ENCODE measurements around the gene SEPTIN11. TPM values are rescaled to one million over a fixed set of nuclear protein-coding genes. Genes with fewer than 3 reads are reported as not detected.

SEPTIN11 gene
- total and polyA plus RNA-seq, 2 of the 8 experiments (the other 6 are each of a cell fraction or from before 2014, with no cell fraction given): 32.2 to 110 TPM

DNA sequence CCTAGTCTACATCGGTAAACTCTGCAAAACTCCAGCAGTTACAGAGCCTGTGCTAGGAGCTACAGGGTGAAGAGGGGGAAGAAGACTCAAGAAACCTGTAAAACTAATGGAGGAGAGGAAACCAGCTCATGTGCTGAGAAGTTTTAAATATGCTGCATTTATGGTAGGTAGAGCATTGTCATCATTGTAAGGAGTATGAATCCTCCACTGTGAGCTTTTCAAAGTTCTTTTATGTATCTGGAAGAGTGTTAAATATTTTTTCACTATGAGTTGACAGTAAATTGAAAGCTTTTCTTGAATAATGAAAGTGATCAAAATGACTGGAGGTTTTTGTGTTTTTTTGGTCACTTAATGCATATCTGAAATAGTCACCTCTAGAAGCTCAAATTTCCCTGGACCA, 46.2 kb downstream of the SEPTIN11 start (continued):
- TF ChIP-seq, protein P1, sequence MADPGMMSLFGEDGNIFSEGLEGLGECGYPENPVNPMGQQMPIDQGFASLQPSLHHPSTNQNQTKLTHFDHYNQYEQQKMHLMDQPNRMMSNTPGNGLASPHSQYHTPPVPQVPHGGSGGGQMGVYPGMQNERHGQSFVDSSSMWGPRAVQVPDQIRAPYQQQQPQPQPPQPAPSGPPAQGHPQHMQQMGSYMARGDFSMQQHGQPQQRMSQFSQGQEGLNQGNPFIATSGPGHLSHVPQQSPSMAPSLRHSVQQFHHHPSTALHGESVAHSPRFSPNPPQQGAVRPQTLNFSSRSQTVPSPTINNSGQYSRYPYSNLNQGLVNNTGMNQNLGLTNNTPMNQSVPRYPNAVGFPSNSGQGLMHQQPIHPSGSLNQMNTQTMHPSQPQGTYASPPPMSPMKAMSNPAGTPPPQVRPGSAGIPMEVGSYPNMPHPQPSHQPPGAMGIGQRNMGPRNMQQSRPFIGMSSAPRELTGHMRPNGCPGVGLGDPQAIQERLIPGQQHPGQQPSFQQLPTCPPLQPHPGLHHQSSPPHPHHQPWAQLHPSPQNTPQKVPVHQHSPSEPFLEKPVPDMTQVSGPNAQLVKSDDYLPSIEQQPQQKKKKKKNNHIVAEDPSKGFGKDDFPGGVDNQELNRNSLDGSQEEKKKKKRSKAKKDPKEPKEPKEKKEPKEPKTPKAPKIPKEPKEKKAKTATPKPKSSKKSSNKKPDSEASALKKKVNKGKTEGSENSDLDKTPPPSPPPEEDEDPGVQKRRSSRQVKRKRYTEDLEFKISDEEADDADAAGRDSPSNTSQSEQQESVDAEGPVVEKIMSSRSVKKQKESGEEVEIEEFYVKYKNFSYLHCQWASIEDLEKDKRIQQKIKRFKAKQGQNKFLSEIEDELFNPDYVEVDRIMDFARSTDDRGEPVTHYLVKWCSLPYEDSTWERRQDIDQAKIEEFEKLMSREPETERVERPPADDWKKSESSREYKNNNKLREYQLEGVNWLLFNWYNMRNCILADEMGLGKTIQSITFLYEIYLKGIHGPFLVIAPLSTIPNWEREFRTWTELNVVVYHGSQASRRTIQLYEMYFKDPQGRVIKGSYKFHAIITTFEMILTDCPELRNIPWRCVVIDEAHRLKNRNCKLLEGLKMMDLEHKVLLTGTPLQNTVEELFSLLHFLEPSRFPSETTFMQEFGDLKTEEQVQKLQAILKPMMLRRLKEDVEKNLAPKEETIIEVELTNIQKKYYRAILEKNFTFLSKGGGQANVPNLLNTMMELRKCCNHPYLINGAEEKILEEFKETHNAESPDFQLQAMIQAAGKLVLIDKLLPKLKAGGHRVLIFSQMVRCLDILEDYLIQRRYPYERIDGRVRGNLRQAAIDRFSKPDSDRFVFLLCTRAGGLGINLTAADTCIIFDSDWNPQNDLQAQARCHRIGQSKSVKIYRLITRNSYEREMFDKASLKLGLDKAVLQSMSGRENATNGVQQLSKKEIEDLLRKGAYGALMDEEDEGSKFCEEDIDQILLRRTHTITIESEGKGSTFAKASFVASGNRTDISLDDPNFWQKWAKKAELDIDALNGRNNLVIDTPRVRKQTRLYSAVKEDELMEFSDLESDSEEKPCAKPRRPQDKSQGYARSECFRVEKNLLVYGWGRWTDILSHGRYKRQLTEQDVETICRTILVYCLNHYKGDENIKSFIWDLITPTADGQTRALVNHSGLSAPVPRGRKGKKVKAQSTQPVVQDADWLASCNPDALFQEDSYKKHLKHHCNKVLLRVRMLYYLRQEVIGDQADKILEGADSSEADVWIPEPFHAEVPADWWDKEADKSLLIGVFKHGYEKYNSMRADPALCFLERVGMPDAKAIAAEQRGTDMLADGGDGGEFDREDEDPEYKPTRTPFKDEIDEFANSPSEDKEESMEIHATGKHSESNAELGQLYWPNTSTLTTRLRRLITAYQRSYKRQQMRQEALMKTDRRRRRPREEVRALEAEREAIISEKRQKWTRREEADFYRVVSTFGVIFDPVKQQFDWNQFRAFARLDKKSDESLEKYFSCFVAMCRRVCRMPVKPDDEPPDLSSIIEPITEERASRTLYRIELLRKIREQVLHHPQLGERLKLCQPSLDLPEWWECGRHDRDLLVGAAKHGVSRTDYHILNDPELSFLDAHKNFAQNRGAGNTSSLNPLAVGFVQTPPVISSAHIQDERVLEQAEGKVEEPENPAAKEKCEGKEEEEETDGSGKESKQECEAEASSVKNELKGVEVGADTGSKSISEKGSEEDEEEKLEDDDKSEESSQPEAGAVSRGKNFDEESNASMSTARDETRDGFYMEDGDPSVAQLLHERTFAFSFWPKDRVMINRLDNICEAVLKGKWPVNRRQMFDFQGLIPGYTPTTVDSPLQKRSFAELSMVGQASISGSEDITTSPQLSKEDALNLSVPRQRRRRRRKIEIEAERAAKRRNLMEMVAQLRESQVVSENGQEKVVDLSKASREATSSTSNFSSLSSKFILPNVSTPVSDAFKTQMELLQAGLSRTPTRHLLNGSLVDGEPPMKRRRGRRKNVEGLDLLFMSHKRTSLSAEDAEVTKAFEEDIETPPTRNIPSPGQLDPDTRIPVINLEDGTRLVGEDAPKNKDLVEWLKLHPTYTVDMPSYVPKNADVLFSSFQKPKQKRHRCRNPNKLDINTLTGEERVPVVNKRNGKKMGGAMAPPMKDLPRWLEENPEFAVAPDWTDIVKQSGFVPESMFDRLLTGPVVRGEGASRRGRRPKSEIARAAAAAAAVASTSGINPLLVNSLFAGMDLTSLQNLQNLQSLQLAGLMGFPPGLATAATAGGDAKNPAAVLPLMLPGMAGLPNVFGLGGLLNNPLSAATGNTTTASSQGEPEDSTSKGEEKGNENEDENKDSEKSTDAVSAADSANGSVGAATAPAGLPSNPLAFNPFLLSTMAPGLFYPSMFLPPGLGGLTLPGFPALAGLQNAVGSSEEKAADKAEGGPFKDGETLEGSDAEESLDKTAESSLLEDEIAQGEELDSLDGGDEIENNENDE (IDR thresholded peaks at IDR 0.05; ENCODE audit: insufficient replicate concordance, low read length): no peak
- no peak for TF ChIP-seq SP2 (IDR thresholded peaks at IDR 0.05; ENCODE audit: low read length)
- TF ChIP-seq TCF12 (IDR thresholded peaks at IDR 0.05; ENCODE audit: low read depth, low read length): no peak
- TF ChIP-seq SP1 (IDR thresholded peaks at IDR 0.05; ENCODE audit: low read depth, low read length): no peak
- TF ChIP-seq RBBP5 (IDR thresholded peaks at IDR 0.05; ENCODE audit: borderline replicate concordance, low read depth, low read length): no peak
- TF ChIP-seq KDM1A (IDR thresholded peaks at IDR 0.05; ENCODE audit: borderline replicate concordance, low read length): no peak
- no peak for TF ChIP-seq MAFK (IDR thresholded peaks at IDR 0.05; ENCODE audit: low read depth, low read length)
- no peak for TF ChIP-seq JUND (IDR thresholded peaks at IDR 0.05; ENCODE audit: low read length)
